HepG2 (cell line): ENCODE data around the gene PIP5K1C. TPM values are rescaled to one million over a fixed set of nuclear protein-coding genes. Genes with fewer than 3 reads are reported as not detected.

Source experiments
- ATAC-seq: fragments of 200-7000 bp; cut with Tn5 transposase; 3 replicates; pipeline ENCODE4 v1.9.1; 2020; ENCODE audit warnings: mild to moderate bottlenecking, moderate library complexity
- BruUV-seq: library from RNA; stranded (reverse); fragments of 400-500 nt; replicated peaks from 2 replicates; lab custom pipeline; 2021; lab: Mats Ljungman, UMichigan
- CTCF ChIA-PET: fragments of 300-600 bp; formaldehyde crosslinking; extraction: SDS; loops from one replicate; lab custom pipeline; 2021; ENCODE audit warnings: low total read pairs, inconsistent platforms, low intra/inter-chr PET ratio; lab: Yijun Ruan, JAX
- POLR2A ChIA-PET: fragments of 350-600 bp; sonication (Branson Sonifier 250); formaldehyde crosslinking; loops from one replicate; lab custom pipeline; 2020; ENCODE audit warnings: antibody characterized with exemption, inconsistent platforms; lab: Yijun Ruan, JAX
- DNase-seq: peaks from one replicate; pipeline ENCODE4 v3.0.0-alpha.2; 2015; ENCODE audit warnings: low spot score
- FAIRE-seq: peaks from 3 replicates; lab custom pipeline; 2011; peaks lifted over from hg19 to GRCh38; lab: Jason Lieb, UNC
- H2AFZ ChIP-seq: one replicate; pipeline ENCODE4 v1.6.1; 2011; ENCODE audit warnings: low read length, inconsistent platforms
- H3K27ac ChIP-seq: fragments of 300-600 bp; 3 replicates; pipeline ENCODE4 v1.8.0; 2011; ENCODE audit warnings: mixed run types, mild to moderate bottlenecking, mixed read lengths, low read length, inconsistent platforms; ENCODE audit not compliant: insufficient read depth; ENCODE audit errors: extremely low read length
- H3K27me3 ChIP-seq, 2 experiments: fragments of 200-600 bp in 1 of 2; 2 replicates in 1 of 2; 3 replicates in 1 of 2; pipeline versions ENCODE4 v1.6.0 to v1.8.0; 2011; ENCODE audit warnings: low read length in 2 of 2, mild to moderate bottlenecking in 2 of 2, moderate library complexity in 2 of 2, inconsistent platforms in 1 of 2; ENCODE audit not compliant: insufficient read depth in 2 of 2, control insufficient read depth in 1 of 2
- H3K36me3 ChIP-seq, 2 experiments: fragments of 200-600 bp in 1 of 2; replicated peaks in 1 of 2; 2 replicates in 1 of 2; 3 replicates in 1 of 2; pipeline versions ENCODE4 v1.5.1 to v1.8.0; 2011; ENCODE audit warnings: low read length in 2 of 2, inconsistent platforms in 1 of 2; ENCODE audit not compliant: insufficient read depth in 2 of 2, control insufficient read depth in 1 of 2
- H3K4me1 ChIP-seq: 2 replicates; pipeline ENCODE4 v1.5.1; 2012; ENCODE audit warnings: low read length, inconsistent platforms; ENCODE audit not compliant: insufficient read depth
- H3K4me2 ChIP-seq: 2 replicates; pipeline ENCODE4 v1.6.0; 2011; ENCODE audit warnings: low read depth, low read length, inconsistent platforms
- H3K4me3 ChIP-seq, 3 experiments: fragments of 200-600 bp in 1 of 3; sonication (generic), shearing (Covaris generic) in 1 of 3; replicated peaks in 1 of 3; 2 replicates each; pipeline ENCODE4 v1.5.1; 2011 to 2016; ENCODE audit warnings: low read length in 3 of 3, inconsistent platforms in 2 of 3, low read depth in 2 of 3, mild to moderate bottlenecking in 2 of 3, control low read depth in 1 of 3, mixed read lengths in 1 of 3; ENCODE audit not compliant: insufficient read depth in 1 of 3
- H3K79me2 ChIP-seq: one replicate; pipeline ENCODE4 v1.6.1; 2011; ENCODE audit warnings: low read length, inconsistent platforms; ENCODE audit not compliant: insufficient read depth
- H3K9ac ChIP-seq: 2 replicates; pipeline ENCODE4 v1.6.0; 2011; ENCODE audit warnings: mild to moderate bottlenecking, low read depth, low read length, inconsistent platforms; ENCODE audit not compliant: insufficient read depth
- H3K9me3 ChIP-seq: 2 replicates; pipeline ENCODE4 v1.5.1; 2012; ENCODE audit warnings: mild to moderate bottlenecking, low read length
- H4K20me1 ChIP-seq: 2 replicates; pipeline ENCODE4 v1.6.0; 2011; ENCODE audit warnings: inconsistent platforms, mild to moderate bottlenecking, low read length, moderate library complexity; ENCODE audit not compliant: insufficient read depth
- ARID3A ChIP-seq: IDR thresholded peaks from 2 replicates; pipeline ENCODE4 v1.6.1; 2012; ENCODE audit warnings: low read depth, low read length, improper control_type of control experiment
- BORCS8-MEF2B ChIP-seq: sonication (generic); formaldehyde crosslinking; IDR thresholded peaks from 2 replicates; pipeline ENCODE4 v1.8.0; 2022; ENCODE audit warnings: mild to moderate bottlenecking, missing genetic modification reagents
- IKZF4 ChIP-seq: sonication (generic); formaldehyde crosslinking; IDR thresholded peaks from 2 replicates; pipeline ENCODE4 v1.5.1; 2020; ENCODE audit warnings: borderline replicate concordance, mild to moderate bottlenecking, low read depth, missing genetic modification reagents; ENCODE audit errors: not compliant biosample characterization
- MTA1 ChIP-seq: sonication (generic); formaldehyde crosslinking; IDR thresholded peaks from 2 replicates; pipeline ENCODE4 v1.4.0; 2020; ENCODE audit warnings: missing genetic modification reagents, mild to moderate bottlenecking, borderline replicate concordance
- POLR2G ChIP-seq: fragments of 200-400 bp; formaldehyde crosslinking; IDR thresholded peaks from 2 replicates; pipeline ENCODE4 v1.6.1; 2018; ENCODE audit warnings: mild to moderate bottlenecking, low read depth, low read length, moderate library complexity
- REPIN1 ChIP-seq: sonication (generic); formaldehyde crosslinking; IDR thresholded peaks from 2 replicates; pipeline ENCODE4 v1.8.0; 2022; ENCODE audit warnings: missing genetic modification reagents, low read depth, mild to moderate bottlenecking, borderline replicate concordance
- TEAD3 ChIP-seq: optimal IDR thresholded peaks from 2 replicates; pipeline ENCODE3; 2016; ENCODE audit warnings: borderline replicate concordance
- THAP8 ChIP-seq: sonication (generic); formaldehyde crosslinking; IDR thresholded peaks from 2 replicates; pipeline ENCODE4 v1.5.1; 2020; ENCODE audit warnings: missing genetic modification reagents, mild to moderate bottlenecking, borderline replicate concordance
- TOE1 ChIP-seq: sonication (generic); formaldehyde crosslinking; IDR thresholded peaks from 2 replicates; pipeline ENCODE4 v1.4.0; 2020; ENCODE audit warnings: mild to moderate bottlenecking, missing genetic modification reagents
- ZFP36L2 ChIP-seq: sonication (generic); formaldehyde crosslinking; IDR thresholded peaks from 2 replicates; pipeline ENCODE4 v1.4.0; 2020; ENCODE audit warnings: missing genetic modification reagents
- ZNF10 ChIP-seq: sonication (generic); formaldehyde crosslinking; IDR thresholded peaks from 2 replicates; pipeline ENCODE4 v1.4.0; 2020; ENCODE audit warnings: mild to moderate bottlenecking, low read depth, missing genetic modification reagents, borderline replicate concordance
- ZNF282 ChIP-seq: fragments of 450-650 bp; IDR thresholded peaks from 2 replicates; pipeline ENCODE4 v1.6.1; 2018; ENCODE audit not compliant: partially characterized antibody
- ZNF501 ChIP-seq: sonication (generic); formaldehyde crosslinking; IDR thresholded peaks from 2 replicates; pipeline ENCODE4 v1.5.1; 2020; ENCODE audit warnings: mild to moderate bottlenecking, moderate library complexity, missing genetic modification reagents
- ZNF546 ChIP-seq: sonication (generic); formaldehyde crosslinking; conservative IDR thresholded peaks from 2 replicates; pipeline ENCODE4 v1.8.1; 2023; ENCODE audit warnings: mild to moderate bottlenecking, missing genetic modification reagents
- ZNF615 ChIP-seq: sonication (generic); formaldehyde crosslinking; IDR thresholded peaks from 2 replicates; pipeline ENCODE4 v1.5.0; 2020; ENCODE audit warnings: mild to moderate bottlenecking, missing genetic modification reagents, borderline replicate concordance
- ZNF652 ChIP-seq: IDR thresholded peaks from 2 replicates; pipeline ENCODE4 v1.6.1; 2016; ENCODE audit warnings: low read depth, borderline replicate concordance
- ZNF710 ChIP-seq: sonication (generic); formaldehyde crosslinking; IDR thresholded peaks from 2 replicates; pipeline ENCODE4 v1.5.0; 2020; ENCODE audit warnings: mild to moderate bottlenecking, missing genetic modification reagents, borderline replicate concordance
- ZNF724P ChIP-seq: sonication (generic); formaldehyde crosslinking; IDR thresholded peaks from 2 replicates; pipeline ENCODE4 v1.8.0; 2022; ENCODE audit warnings: missing genetic modification reagents, borderline replicate concordance
- WGBS: methylation state at CpG from one replicate; pipeline ENCODE4 v1.1.6; 2017; ENCODE audit warnings: low lambda C conversion rate; 5-methylcytosine and 5-hydroxymethylcytosine counted together
- in situ Hi-C: cut with HindIII; loops from 2 replicates; pipeline ENCODE4 v1.10.0; 2017; ENCODE audit warnings: low pct_unique_long_range_greater_than_20kb; ENCODE audit not compliant: extremely low pct_ligation_motif_present
- intact Hi-C: fragments of 100-400 bp; cut with micrococcal nuclease; formaldehyde crosslinking; loops from one replicate; pipeline ENCODE4 v1.10.0; 2022; ENCODE audit not compliant: unreplicated experiment
- polyA plus RNA-seq, 8 experiments: library from polyadenylated mRNA; depleted of rRNA in 3 of 8; stranded (reverse) in 7 of 8; unstranded in 1 of 8; fragments of >200 nt; fragmentation: Illumina TruSeq in 4 of 8; extraction: Trizol in 4 of 8; gene quantifications; 2 replicates each; pipeline versions ENCODE4 v1.2.1 to v1.2.3, GENCODE V29; 2011 to 2016; ENCODE audit warnings: low read depth in 4 of 8, missing spikeins in 1 of 8, mixed read lengths in 1 of 8; ENCODE audit not compliant: insufficient read depth in 1 of 8
- total RNA-seq, 5 experiments: library from RNA; depleted of rRNA; stranded (reverse); fragments of >200 nt; fragmentation: Illumina TruSeq; extraction: Trizol; gene quantifications; 2 replicates each; pipeline ENCODE4 v1.2.3, GENCODE V29; 2016; ENCODE audit warnings: low read depth in 1 of 5

The PIP5K1C gene
- total and polyA plus RNA-seq, 2 of the 13 experiments (the other 11 are each of a cell fraction or from before 2014, with no cell fraction given): 3.6 to 4.3 TPM

GRCh38 chr19:3721131-3721886 is 21.0 kb upstream of the PIP5K1C start (continued):
- TF ChIP-seq ZNF710 (CRISPR knock-in tag): no peak
- no peak for TF ChIP-seq TOE1
- 0 out of 2 replicates have a peak, but pooled peaks have one; percentile 55 for TF ChIP-seq BORCS8-MEF2B
- no peak for TF ChIP-seq ZFP36L2 (CRISPR knock-in tag)
- peak; percentile 46; the same call in 1 of the 2 replicates for TF ChIP-seq POLR2G
- TF ChIP-seq IKZF4 (CRISPR knock-in tag): no peak
- no peak for TF ChIP-seq ZNF282
- peak; percentile 70; the same call in 1 of the 2 replicates for TF ChIP-seq REPIN1
- TF ChIP-seq ZNF615 (CRISPR knock-in tag): no peak

DNA sequence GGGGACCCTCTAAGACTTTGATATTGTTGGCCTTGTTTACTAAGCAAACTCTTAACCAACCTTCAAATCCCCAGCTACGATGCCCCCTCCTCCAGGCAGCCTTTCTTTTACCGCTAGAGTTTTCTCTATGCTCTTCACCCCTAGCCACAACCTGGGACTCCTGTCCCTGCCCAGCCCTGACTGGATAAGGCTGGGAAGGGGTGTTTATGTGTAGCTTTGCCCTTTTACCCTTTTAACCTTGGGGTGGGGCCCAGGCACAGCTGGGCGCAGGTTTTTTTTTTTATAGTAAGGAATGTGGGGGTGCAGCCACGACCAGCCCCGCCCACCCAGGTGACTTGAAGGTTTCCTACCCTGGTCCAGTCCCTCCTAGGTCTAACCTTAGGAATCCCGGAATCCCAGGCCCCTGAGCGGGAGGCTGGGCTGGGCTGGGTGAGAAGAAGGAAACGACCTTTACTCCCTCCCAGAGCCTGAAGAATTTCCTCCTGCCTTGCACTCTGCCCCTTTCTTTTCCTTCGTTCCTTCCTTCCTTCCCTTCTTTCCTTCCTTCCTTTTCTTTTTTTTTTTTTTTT is 20.2 kb upstream of the PIP5K1C start:
- no peaks in the 10 kb centered on the region for H4K20me1 ChIP-seq
- H3K4me3 ChIP-seq: no peak overlapping the region
- FAIRE-seq: no peak
- no peaks in the 10 kb centered on the region; a peak in 1 of 5 replicates for H3K27me3 ChIP-seq
- H3K27ac ChIP-seq: peak overlapping the region; percentile 7
- peak; percentile 59 for ATAC-seq
- POLR2A ChIA-PET: interaction anchor here (1.4 kb wide), 1 partner anchor 12 kb away, joined by 4 read pairs; no protein-coding TSS in a partner anchor
- no peaks in the 10 kb centered on the region for H3K9me3 ChIP-seq
- no TSS peak for BruUV-seq
- intact Hi-C loops: no loop called here
- CTCF ChIA-PET: no interaction called here
- no peaks in the 10 kb centered on the region for H3K79me2 ChIP-seq
- no peaks in the 10 kb centered on the region for H3K36me3 ChIP-seq
- H3K4me2 ChIP-seq: peak overlapping the region; percentile 37; the same call in 1 of the 2 replicates
- no peak for DNase-seq
- WGBS: 17% methylated on average over 9 of the region's 9 CpGs
- peaks cover 23% of the 10 kb centered on the region for H3K4me1 ChIP-seq
- H2AFZ ChIP-seq: no peak overlapping the region
- no peak overlapping the region; the same call in 1 of the 2 replicates for H3K9ac ChIP-seq
- in situ Hi-C loops: no loop called here
- TF ChIP-seq ZNF724P (CRISPR knock-in tag): no peak
- TF ChIP-seq ZNF10 (CRISPR knock-in tag): no peak
- TF ChIP-seq THAP8 (CRISPR knock-in tag): no peak
- no peak for TF ChIP-seq MTA1 (CRISPR knock-in tag)
- 0 out of 2 replicates have a peak, but pooled peaks have one; percentile 37 for TF ChIP-seq ZNF652 (CRISPR knock-in tag)
- TF ChIP-seq ARID3A: no peak
- TF ChIP-seq ZNF546 (CRISPR knock-in tag): no peak
- peak; percentile 12 for TF ChIP-seq TEAD3 (CRISPR knock-in tag)
- no peak for TF ChIP-seq ZNF501
